ENCODE measurements around the gene CEMIP. TPM values are rescaled to one million over a fixed set of nuclear protein-coding genes. Genes with fewer than 3 reads are reported as not detected.

The CEMIP gene
- total and polyA plus RNA-seq, 2 of the 4 experiments (the other 2 are of a cell fraction) = 63.8 to 78.0 TPM

- Histone ChIP-seq H2AK9ac (replicated peaks; ENCODE audit: low read depth, low read length, poor library complexity) (no peak overlapping the region), H3K9me3 (ENCODE audit: control insufficient read depth, insufficient read depth, low read length) (no peaks in the 10 kb centered on the region), H3K23ac (ENCODE audit: low read depth, low read length) (no peak overlapping the region), H3K4me1 (ENCODE audit: control insufficient read depth, insufficient read depth, low read length) (peaks cover 5% of the 10 kb centered on the region), H2BK15ac (ENCODE audit: low read depth, low read length) (no peak overlapping the region), H2BK5ac (ENCODE audit: low read depth, low read length, poor library complexity, severe bottlenecking) (no peak overlapping the region), H3K27me3 (ENCODE audit: control insufficient read depth, insufficient read depth, low read length) (no peaks in the 10 kb centered on the region), H3K9ac (ENCODE audit: low read depth, low read length) (no peak overlapping the region), H3K56ac (ENCODE audit: extremely low read depth, insufficient read depth, low read length) (no peak overlapping the region), H3K4ac (ENCODE audit: low read depth, low read length) (no peak overlapping the region), H3K79me1 (ENCODE audit: low read depth in 1 of 2, low read length in 2 of 2) (peaks cover 23 to 39% of the 10 kb centered on the region in 2 experiments), H3K27ac (ENCODE audit: insufficient read depth, low read length) (no peak overlapping the region), H3K14ac (replicated peaks; ENCODE audit: low read depth, low read length) (no peak overlapping the region), H2BK120ac (ENCODE audit: low read depth, low read length) (no peak overlapping the region), H4K91ac (ENCODE audit: insufficient read depth, low read depth, low read length) (no peak overlapping the region), H4K5ac (ENCODE audit: low read depth, low read length) (no peak overlapping the region), H4K8ac (ENCODE audit: low read depth in 2 of 2, low read length in 2 of 2) (no peak overlapping the region), H3K9me1 (ENCODE audit: insufficient read depth, low read length) (peaks cover 8% of the 10 kb centered on the region), H3K4me3 (ENCODE audit: insufficient read depth, low read depth, low read length) (no peak overlapping the region), H3K4me2 (ENCODE audit: low read depth, low read length) (no peak overlapping the region), H3K36me3 (ENCODE audit: control insufficient read depth, insufficient read depth, low read length) (peaks cover 7% of the 10 kb centered on the region), H4K20me1 (ENCODE audit: insufficient read depth, low read length) (peaks cover 15% of the 10 kb centered on the region), H2AFZ (replicated peaks; ENCODE audit: low read length, poor library complexity) (no peak overlapping the region), H2AK5ac (ENCODE audit: low read depth, low read length) (no peak overlapping the region), H3K18ac (ENCODE audit: low read depth, low read length) (no peak overlapping the region), H2BK20ac (ENCODE audit: low read depth, low read length) (no peak overlapping the region)
- BruUV-seq (replicated peaks) = no TSS peak
- ATAC-seq (ENCODE audit: low read depth) = no peak
- intact Hi-C loops (cut with micrococcal nuclease) (loop anchor here (5.0 kb wide), 3 partner anchors 93 to 408 kb away; partner anchors contain the start of gene ABHD17C), dilution Hi-C loops (cut with HindIII; ENCODE audit: low sequenced_read_pairs, unreplicated experiment) (no loop called here), in situ Hi-C loops (cut with MboI; ENCODE audit: low sequenced_read_pairs) (loop anchor here (5.0 kb wide), 2 partner anchors 198 to 408 kb away; partner anchors contain the start of gene CEMIP)
- no peak for TF ChIP-seq RAD21 (IDR thresholded peaks at IDR 0.05; ENCODE audit: low read length)
- no peak for TF ChIP-seq CEBPB (IDR thresholded peaks at IDR 0.05; ENCODE audit: low read depth, low read length)
- TF ChIP-seq RFX5 (IDR thresholded peaks at IDR 0.05; ENCODE audit: low read depth, low read length) = no peak
- no peak for TF ChIP-seq ELK1 (IDR thresholded peaks at IDR 0.05; ENCODE audit: borderline replicate concordance, low read depth, low read length)
- TF ChIP-seq RCOR1 (IDR thresholded peaks at IDR 0.05; ENCODE audit: insufficient replicate concordance, low read length) = no peak
- TF ChIP-seq POLR2A (IDR thresholded peaks at IDR 0.05; ENCODE audit: low read depth, low read length) = no peak
- CTCF ChIA-PET = interaction anchor here (0.6 kb wide), 1 partner anchor 220 kb away, joined by 3 read pairs; no protein-coding TSS in a partner anchor
- DNase-seq = no peak
- POLR2A ChIA-PET (ENCODE audit: unreplicated experiment) = no interaction called here
- no CpG with 5 or more reads among the region's 4 CpGs for WGBS, 2 experiments (ENCODE audit: extremely low coverage in 2 of 2, insufficient read length in 1 of 2)
These were observed 195.7 kb downstream of the CEMIP start for GRCh38 chr15:80974914-80975313.

All from IMR-90 (cell line).